NB4 (cell line): ENCODE data around the gene SSH2.

Experiments used
- DNase-seq: peaks from one replicate; pipeline ENCODE4 v3.0.0; 2010; ENCODE audit warnings: low read depth
- H3K4me3 ChIP-seq: one replicate; pipeline ENCODE4 v1.5.1; 2011; ENCODE audit warnings: mild to moderate bottlenecking, low read depth, low read length, moderate library complexity
- CTCF ChIP-seq: IDR thresholded peaks from one replicate; pipeline ENCODE4 v1.5.1; 2012; ENCODE audit warnings: low read depth, low read length
- MAX ChIP-seq: IDR thresholded peaks from 2 replicates; pipeline ENCODE4 v1.6.1; 2011; ENCODE audit warnings: low read depth, low read length
- MYC ChIP-seq: IDR thresholded peaks from 2 replicates; pipeline ENCODE4 v1.6.1; 2011; ENCODE audit warnings: low read depth, low read length
- POLR2A ChIP-seq: IDR thresholded peaks from 2 replicates; pipeline ENCODE4 v1.6.1; 2011; ENCODE audit warnings: mild to moderate bottlenecking; ENCODE audit not compliant: insufficient read length; ENCODE audit errors: extremely low read depth

SSH2 gene

GRCh38 chr17:29929533-29930408, at the start of gene SSH2:
Gene SSH2 (minus strand): TSS chr17:29930228. CDS start chr17:29930000, 228 bp downstream.
- H3K4me3 ChIP-seq = peak within 1 kb of the TSS; percentile 81
- peak; percentile 68 for TF ChIP-seq MYC
- peak; percentile 62 for TF ChIP-seq POLR2A
- TF ChIP-seq MAX = peak; percentile 72
- no peak for TF ChIP-seq CTCF
- DNase-seq = peak; percentile 97

GRCh38 chr17:29977836-29978235, 47.8 kb upstream of the SSH2 start:
- H3K4me3 ChIP-seq = no peak overlapping the region
- no peak for DNase-seq
- TF ChIP-seq MAX = no peak
- no peak for TF ChIP-seq CTCF
- no peak for TF ChIP-seq MYC
- no peak for TF ChIP-seq POLR2A

- TF ChIP-seq MYC = no peak
- no peak for TF ChIP-seq POLR2A
- TF ChIP-seq MAX = no peak
- TF ChIP-seq CTCF = no peak
- no peak for DNase-seq
- no peak overlapping the region for H3K4me3 ChIP-seq
Measured at GRCh38 chr17:29973005-29973404, 43.0 kb upstream of the SSH2 start.

- H3K4me3 ChIP-seq = no peak overlapping the region
- TF ChIP-seq POLR2A = no peak
- no peak for TF ChIP-seq MYC
- TF ChIP-seq MAX = no peak
- no peak for TF ChIP-seq CTCF
- DNase-seq = no peak
Measured at GRCh38 chr17:29972277-29972676, 42.2 kb upstream of the SSH2 start.

GRCh38 chr17:29968271-29968670, 38.2 kb upstream of the SSH2 start:
- no peak overlapping the region for H3K4me3 ChIP-seq
- DNase-seq = no peak
- TF ChIP-seq MAX = no peak
- no peak for TF ChIP-seq CTCF
- no peak for TF ChIP-seq POLR2A
- no peak for TF ChIP-seq MYC
